ENCODE data around the gene LYPD5. TPM values are rescaled to one million over a fixed set of nuclear protein-coding genes. Genes with fewer than 3 reads are reported as not detected.

LYPD5 gene
- total and polyA plus RNA-seq, 2 of the 13 experiments (the other 11 are each of a cell fraction or from before 2014, with no cell fraction given), result not detected

DNA sequence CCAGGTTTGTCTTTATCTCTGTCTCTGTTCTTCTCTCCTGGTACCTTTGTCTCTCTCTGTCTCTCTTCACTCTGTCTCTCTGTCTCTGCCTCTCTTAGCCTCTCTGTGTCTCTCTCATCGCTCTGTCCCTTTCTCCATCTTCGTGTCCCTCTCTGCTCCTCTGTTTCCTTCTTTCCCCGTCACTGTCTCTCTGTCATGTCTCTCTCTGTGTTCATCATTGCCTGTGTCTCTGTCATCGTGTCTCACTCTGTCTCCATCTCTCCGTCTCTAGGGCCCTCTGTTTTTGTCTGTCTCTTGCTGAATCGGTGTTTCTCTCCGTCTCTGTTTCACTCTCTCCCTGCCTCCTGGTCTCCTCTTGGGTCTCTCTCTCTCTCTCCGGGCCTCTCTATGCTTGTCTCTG, 18.6 kb downstream of the LYPD5 start:
- no peak overlapping the region for H3K4me2 ChIP-seq (ENCODE audit: low read depth, low read length)
- intact Hi-C loops (cut with micrococcal nuclease; ENCODE audit: unreplicated experiment) (no loop called here), in situ Hi-C loops (cut with HindIII; ENCODE audit: extremely low pct_ligation_motif_present, low pct_unique_long_range_greater_than_20kb) (loop anchor here (5.0 kb wide), 1 partner anchor 36 kb away; no protein-coding TSS in a partner anchor)
- no peak for DNase-seq (ENCODE audit: low spot score)
- H2AFZ ChIP-seq (ENCODE audit: low read length), result no peak overlapping the region
- H3K27me3 ChIP-seq (ENCODE audit: control insufficient read depth in 1 of 2, insufficient read depth in 2 of 2, low read length in 2 of 2), result no peaks in the 10 kb centered on the region
- no peak overlapping the region for H3K9ac ChIP-seq (ENCODE audit: insufficient read depth, low read depth, low read length)
- WGBS (ENCODE audit: low lambda C conversion rate), result 72% methylated on average over 8 of the region's 8 CpGs
- FAIRE-seq, result no peak
- no peaks in the 10 kb centered on the region for H3K36me3 ChIP-seq (replicated peaks in 1 of 2; ENCODE audit: control insufficient read depth in 1 of 2, insufficient read depth in 2 of 2, low read length in 2 of 2)
- H3K4me3 ChIP-seq (replicated peaks in 1 of 3; ENCODE audit: insufficient read depth in 1 of 3, low read depth in 2 of 3, low read length in 3 of 3), result no peak overlapping the region
- no peaks in the 10 kb centered on the region for H4K20me1 ChIP-seq (ENCODE audit: insufficient read depth, low read length)
- no peak for ATAC-seq
- no TSS peak for BruUV-seq (replicated peaks)
- H3K79me2 ChIP-seq (ENCODE audit: insufficient read depth, low read length), result no peaks in the 10 kb centered on the region
- ChIA-PET CTCF (ENCODE audit: low intra/inter-chr PET ratio, low total read pairs) (no interaction called here), POLR2A (no interaction called here)
- TF ChIP-seq ZNF354B (CRISPR knock-in tag; IDR thresholded peaks at IDR 0.05), result no peak
- no peak for TF ChIP-seq RAD21 (CRISPR knock-in tag; IDR thresholded peaks at IDR 0.05)
- no peak for TF ChIP-seq ZNF605 (CRISPR knock-in tag; IDR thresholded peaks at IDR 0.05)
- TF ChIP-seq ZSCAN20 (CRISPR knock-in tag; IDR thresholded peaks at IDR 0.05; ENCODE audit: borderline replicate concordance), result no peak
- no peak for TF ChIP-seq SPEN (CRISPR knock-in tag; IDR thresholded peaks at IDR 0.05; ENCODE audit: low read depth)
- no peak for TF ChIP-seq ZSCAN29 (CRISPR knock-in tag; conservative IDR thresholded peaks at IDR 0.05)
- no peak for TF ChIP-seq MED13 (CRISPR knock-in tag; IDR thresholded peaks at IDR 0.05)
- TF ChIP-seq ZNF160 (CRISPR knock-in tag; IDR thresholded peaks at IDR 0.05), result no peak
- TF ChIP-seq KMT2B (CRISPR knock-in tag; IDR thresholded peaks at IDR 0.05), result no peak
- TF ChIP-seq ZNF775 (CRISPR knock-in tag; IDR thresholded peaks at IDR 0.05; ENCODE audit: borderline replicate concordance), result no peak
- TF ChIP-seq ZMAT5 (CRISPR knock-in tag; IDR thresholded peaks at IDR 0.05; ENCODE audit: borderline replicate concordance, low read depth), result no peak
- TF ChIP-seq ZFP36 (IDR thresholded peaks at IDR 0.05; ENCODE audit: borderline replicate concordance, low read depth, low read length, partially characterized antibody), result no peak
- no peak for TF ChIP-seq ATRX (CRISPR knock-in tag; IDR thresholded peaks at IDR 0.05; ENCODE audit: borderline replicate concordance)
- no peak for TF ChIP-seq ZNF672 (CRISPR knock-in tag; IDR thresholded peaks at IDR 0.05)
- no peak for TF ChIP-seq KDM5B (CRISPR knock-in tag; IDR thresholded peaks at IDR 0.05; ENCODE audit: borderline replicate concordance)
- TF ChIP-seq, protein P1, sequence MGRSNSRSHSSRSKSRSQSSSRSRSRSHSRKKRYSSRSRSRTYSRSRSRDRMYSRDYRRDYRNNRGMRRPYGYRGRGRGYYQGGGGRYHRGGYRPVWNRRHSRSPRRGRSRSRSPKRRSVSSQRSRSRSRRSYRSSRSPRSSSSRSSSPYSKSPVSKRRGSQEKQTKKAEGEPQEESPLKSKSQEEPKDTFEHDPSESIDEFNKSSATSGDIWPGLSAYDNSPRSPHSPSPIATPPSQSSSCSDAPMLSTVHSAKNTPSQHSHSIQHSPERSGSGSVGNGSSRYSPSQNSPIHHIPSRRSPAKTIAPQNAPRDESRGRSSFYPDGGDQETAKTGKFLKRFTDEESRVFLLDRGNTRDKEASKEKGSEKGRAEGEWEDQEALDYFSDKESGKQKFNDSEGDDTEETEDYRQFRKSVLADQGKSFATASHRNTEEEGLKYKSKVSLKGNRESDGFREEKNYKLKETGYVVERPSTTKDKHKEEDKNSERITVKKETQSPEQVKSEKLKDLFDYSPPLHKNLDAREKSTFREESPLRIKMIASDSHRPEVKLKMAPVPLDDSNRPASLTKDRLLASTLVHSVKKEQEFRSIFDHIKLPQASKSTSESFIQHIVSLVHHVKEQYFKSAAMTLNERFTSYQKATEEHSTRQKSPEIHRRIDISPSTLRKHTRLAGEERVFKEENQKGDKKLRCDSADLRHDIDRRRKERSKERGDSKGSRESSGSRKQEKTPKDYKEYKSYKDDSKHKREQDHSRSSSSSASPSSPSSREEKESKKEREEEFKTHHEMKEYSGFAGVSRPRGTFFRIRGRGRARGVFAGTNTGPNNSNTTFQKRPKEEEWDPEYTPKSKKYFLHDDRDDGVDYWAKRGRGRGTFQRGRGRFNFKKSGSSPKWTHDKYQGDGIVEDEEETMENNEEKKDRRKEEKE (IDR thresholded peaks at IDR 0.05), result no peak
- TF ChIP-seq ZNF597 (CRISPR knock-in tag; IDR thresholded peaks at IDR 0.05), result no peak
- H3K27ac ChIP-seq (ENCODE audit: extremely low read length, insufficient read depth, low read length), result no peak overlapping the region
- peaks cover 27% of the 10 kb centered on the region for H3K4me1 ChIP-seq (ENCODE audit: insufficient read depth, low read length)
- no peaks in the 10 kb centered on the region for H3K9me3 ChIP-seq (ENCODE audit: low read length)

All from HepG2 (cell line).